Neural cell (in vitro differentiated cells): ENCODE measurements around the gene HOXA4. TPM values are rescaled to one million over a fixed set of nuclear protein-coding genes. Genes with fewer than 3 reads are reported as not detected.

ENCODE experiments used
- H2AFZ ChIP-seq: fragments of 200-600, 300-800 bp; sonication (generic), shearing (Covaris generic); 2 replicates; pipeline ENCODE4 v1.6.0; 2014; ENCODE audit warnings: low read depth, mild to moderate bottlenecking, antibody characterized with exemption, low read length, moderate library complexity
- H3F3A ChIP-seq: fragments of 200-600 bp; shearing (Covaris generic); 2 replicates; pipeline ENCODE4 v1.6.1; 2016; ENCODE audit warnings: mild to moderate bottlenecking, moderate library complexity, mixed read lengths, antibody characterized with exemption, low read length; ENCODE audit not compliant: insufficient read depth, poor library complexity, severe bottlenecking
- H3K27ac ChIP-seq: fragments of 200-600, 300-800 bp; sonication (generic), shearing (Covaris generic); 2 replicates; pipeline ENCODE4 v1.5.1; 2014; ENCODE audit warnings: mild to moderate bottlenecking, low read length, moderate library complexity
- H3K27me3 ChIP-seq: fragments of 300-800, 200-600 bp; sonication (generic), shearing (Covaris generic); 2 replicates; pipeline ENCODE4 v1.6.0; 2014; ENCODE audit warnings: mild to moderate bottlenecking, low read depth, low read length, moderate library complexity; ENCODE audit not compliant: insufficient read depth
- H3K36me3 ChIP-seq: fragments of 300-800, 200-600 bp; sonication (generic), shearing (Covaris generic); 2 replicates; pipeline ENCODE4 v1.5.1; 2014; ENCODE audit warnings: mild to moderate bottlenecking, antibody characterized with exemption, low read length, moderate library complexity; ENCODE audit not compliant: insufficient read depth
- H3K4me2 ChIP-seq: fragments of 300-800, 200-600 bp; sonication (generic), shearing (Covaris generic); 2 replicates; pipeline ENCODE4 v1.6.0; 2014; ENCODE audit warnings: mild to moderate bottlenecking, low read length
- H3K4me3 ChIP-seq: fragments of 300-800, 200-600 bp; sonication (generic), shearing (Covaris generic); 2 replicates; pipeline ENCODE4 v1.5.1; 2014; ENCODE audit warnings: mild to moderate bottlenecking, low read length, moderate library complexity
- H3K79me2 ChIP-seq: fragments of 200-600 bp; shearing (Covaris generic); replicated peaks from 2 replicates; pipeline ENCODE4 v1.6.0; 2014; ENCODE audit warnings: mild to moderate bottlenecking, low read length, moderate library complexity; ENCODE audit not compliant: insufficient read depth
- H3K9ac ChIP-seq: fragments of 300-800, 200-600 bp; sonication (generic), shearing (Covaris generic); 2 replicates; pipeline ENCODE4 v1.6.1; 2016; ENCODE audit warnings: mild to moderate bottlenecking, low read length, mixed read lengths
- H3K9me2 ChIP-seq: fragments of 200-600 bp; shearing (Covaris generic); 2 replicates; pipeline ENCODE4 v1.6.1; 2016; ENCODE audit warnings: mild to moderate bottlenecking, low read length, mixed read lengths; ENCODE audit not compliant: insufficient read depth
- H3K9me3 ChIP-seq: fragments of 200-600, 300-800 bp; sonication (generic), shearing (Covaris generic); 2 replicates; pipeline ENCODE4 v1.6.1; 2016; ENCODE audit warnings: mild to moderate bottlenecking, mixed run types, low read length, moderate library complexity, mixed read lengths
- H4K20me1 ChIP-seq: fragments of 200-600 bp; shearing (Covaris generic); 2 replicates; pipeline ENCODE4 v1.6.1; 2016; ENCODE audit warnings: mild to moderate bottlenecking, mixed run types; ENCODE audit not compliant: insufficient read depth
- CTCF ChIP-seq: fragments of 450-650 bp; IDR thresholded peaks from 2 replicates; pipeline ENCODE4 v1.5.1; 2014; ENCODE audit warnings: antibody characterized with exemption, mild to moderate bottlenecking, moderate library complexity; ENCODE audit not compliant: poor library complexity, severe bottlenecking
- EP300 ChIP-seq: fragments of 450-650 bp; conservative IDR thresholded peaks from 2 replicates; pipeline ENCODE4 v1.6.1; 2014; ENCODE audit warnings: antibody characterized with exemption, mild to moderate bottlenecking, moderate library complexity; ENCODE audit not compliant: poor library complexity, severe bottlenecking
- EZH2 ChIP-seq: fragments of 200-600, 300-800 bp; shearing (Covaris generic), sonication (generic); IDR thresholded peaks from 2 replicates; pipeline ENCODE4 v1.6.1; 2014; ENCODE audit warnings: antibody characterized with exemption, low read length, borderline replicate concordance, mild to moderate bottlenecking; ENCODE audit not compliant: insufficient read depth, poor library complexity, severe bottlenecking
- MXI1 ChIP-seq: fragments of 450-650 bp; conservative IDR thresholded peaks from 2 replicates; pipeline ENCODE4 v1.6.1; 2014; ENCODE audit warnings: antibody characterized with exemption, mild to moderate bottlenecking; ENCODE audit not compliant: poor library complexity, severe bottlenecking
- POLR2AphosphoS5 ChIP-seq: IDR thresholded peaks from 2 replicates; pipeline ENCODE4 v1.6.1; 2012
- RAD21 ChIP-seq: fragments of 450-650 bp; conservative IDR thresholded peaks from 2 replicates; pipeline ENCODE4 v1.6.1; 2014; ENCODE audit warnings: antibody characterized with exemption, mild to moderate bottlenecking, moderate library complexity
- REST ChIP-seq: IDR thresholded peaks from 2 replicates; pipeline ENCODE4 v1.6.1; 2012; ENCODE audit warnings: borderline replicate concordance
- SMC3 ChIP-seq: fragments of 450-650 bp; conservative IDR thresholded peaks from 2 replicates; pipeline ENCODE4 v1.6.1; 2014; ENCODE audit warnings: antibody characterized with exemption, mild to moderate bottlenecking, moderate library complexity; ENCODE audit not compliant: poor library complexity
- TAF1 ChIP-seq: IDR thresholded peaks from 2 replicates; pipeline ENCODE4 v1.6.1; 2012; ENCODE audit warnings: low read depth
- polyA minus RNA-seq: library from RNA; depleted of rRNA, polyadenylated mRNA; stranded (reverse); fragments of >200 nt; gene quantifications from 2 replicates; pipeline ENCODE4 v1.2.3, GENCODE V29; 2014
- polyA plus RNA-seq: library from polyadenylated mRNA; depleted of rRNA; stranded (reverse); fragments of >200 nt; gene quantifications from 2 replicates; pipeline ENCODE4 v1.2.3, GENCODE V29; 2014

HOXA4 gene
- polyA plus RNA-seq (not detected in 2 replicates), polyA minus RNA-seq (not detected in 2 replicates)

GRCh38 chr7:27130540-27131389, at the start of gene HOXA4:
HOXA4 (minus strand) TSS chr7:27130757; CDS start chr7:27130733, 24 bp downstream.
- Histone ChIP-seq H4K20me1 (no peaks in the 10 kb centered on the region), H3F3A (no peaks in the 10 kb centered on the region), H3K79me2 (no peaks in the 10 kb centered on the region), H3K27ac (no peak within 1 kb of the TSS), H3K9me3 (peaks cover 16% of the 10 kb centered on the region), H3K36me3 (no peaks in the 10 kb centered on the region), H3K9ac (no peak within 1 kb of the TSS), H3K27me3 (peaks cover 98% of the 10 kb centered on the region), H3K9me2 (no peaks in the 10 kb centered on the region), H3K4me2 (no peak within 1 kb of the TSS), H2AFZ (no peak within 1 kb of the TSS), H3K4me3 (peak within 1 kb of the TSS; percentile 62)
- no peak for TF ChIP-seq EP300
- TF ChIP-seq MXI1: no peak
- TF ChIP-seq EZH2: peak; percentile 45

GRCh38 chr7:27179503-27180430, 49.2 kb upstream of the HOXA4 start:
- Histone ChIP-seq H3K36me3 (no peaks in the 10 kb centered on the region), H3K9ac (no peak overlapping the region), H3K9me3 (peaks cover 8% of the 10 kb centered on the region), H3K9me2 (no peaks in the 10 kb centered on the region), H3K27ac (no peak overlapping the region), H3K79me2 (no peaks in the 10 kb centered on the region), H4K20me1 (no peaks in the 10 kb centered on the region), H3K4me2 (no peak overlapping the region), H2AFZ (no peak overlapping the region), H3K4me3 (no peak overlapping the region), H3K27me3 (peaks cover 100% of the 10 kb centered on the region), H3F3A (no peaks in the 10 kb centered on the region)
- no peak for TF ChIP-seq EZH2
- TF ChIP-seq EP300: no peak
- no peak for TF ChIP-seq REST
- peak; percentile 54 for TF ChIP-seq CTCF
- no peak for TF ChIP-seq MXI1
- TF ChIP-seq TAF1: no peak
- TF ChIP-seq SMC3: peak; percentile 32
- TF ChIP-seq POLR2AphosphoS5: no peak
- TF ChIP-seq RAD21: no peak
